ENCODE measurements around the gene CACNA1F.
A peak's percentile ranks its signal among the peaks of the same experiment; 100 is the strongest.

The CACNA1F gene

DNA sequence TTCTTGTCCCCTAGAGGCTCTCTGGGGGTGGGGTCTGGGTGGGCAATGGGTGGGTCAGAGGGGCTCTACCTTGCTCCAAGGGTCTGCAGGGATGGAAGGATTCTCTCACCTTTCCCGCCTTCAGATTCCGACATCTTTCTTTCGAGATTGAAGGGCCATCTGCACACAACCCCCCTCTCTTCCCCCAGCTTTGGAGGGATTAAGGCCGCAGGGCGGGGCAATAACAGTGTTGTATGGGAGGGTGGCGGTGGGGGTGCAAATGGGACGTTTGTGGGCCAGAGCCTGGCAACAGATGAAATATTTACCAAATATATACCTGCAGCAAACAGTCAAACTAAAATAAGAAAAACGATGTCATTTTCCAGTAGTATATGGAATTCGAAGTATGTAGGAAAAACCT, at the start of gene CACNA1F:
TSS of gene CACNA1F (minus strand) at position 165 of the 400 bp plus-strand sequence. CDS start at position 134, 31 bp downstream.
- no peak for DNase-seq

DNA sequence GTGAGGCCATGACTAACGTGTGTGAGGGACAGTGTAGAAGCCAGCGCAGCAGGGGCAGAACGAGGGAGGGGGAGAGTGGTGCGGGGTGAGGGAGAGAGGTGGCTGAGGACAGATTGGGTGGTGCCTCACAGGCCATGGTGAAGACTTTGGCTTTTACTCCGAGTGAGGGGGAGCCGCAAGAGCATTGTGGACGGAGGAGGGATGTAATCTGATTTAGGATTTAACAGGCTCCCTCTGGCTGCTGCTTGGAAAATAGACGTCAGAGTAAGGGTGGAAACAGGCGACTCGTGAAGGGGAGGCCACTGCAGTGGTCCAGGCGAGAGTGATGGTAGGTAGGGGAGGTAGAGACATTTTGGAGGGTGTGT, 49.5 kb upstream of the CACNA1F start:
- DNase-seq, result peak; percentile 1

DNA sequence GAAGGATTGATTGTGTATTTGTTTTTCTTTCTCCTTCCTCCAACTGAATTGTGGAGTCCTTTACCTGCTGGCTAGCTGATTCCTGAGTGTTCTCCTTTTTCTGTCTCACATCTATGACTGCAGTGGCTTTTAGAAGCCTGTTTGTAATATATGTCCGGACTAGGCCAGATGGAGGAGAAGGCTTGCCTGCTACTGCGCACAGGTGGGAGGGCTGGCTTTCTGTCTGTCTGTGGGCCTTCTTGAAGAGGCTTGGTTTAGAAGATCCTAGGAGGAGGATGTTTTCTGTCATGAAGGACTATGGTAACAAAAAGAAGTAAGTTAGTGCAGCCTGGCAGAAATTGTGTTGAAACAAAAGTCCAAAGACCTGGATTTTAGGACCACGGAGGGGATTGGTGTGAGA, 44.9 kb upstream of the CACNA1F start:
- DNase-seq, result no peak

DNA sequence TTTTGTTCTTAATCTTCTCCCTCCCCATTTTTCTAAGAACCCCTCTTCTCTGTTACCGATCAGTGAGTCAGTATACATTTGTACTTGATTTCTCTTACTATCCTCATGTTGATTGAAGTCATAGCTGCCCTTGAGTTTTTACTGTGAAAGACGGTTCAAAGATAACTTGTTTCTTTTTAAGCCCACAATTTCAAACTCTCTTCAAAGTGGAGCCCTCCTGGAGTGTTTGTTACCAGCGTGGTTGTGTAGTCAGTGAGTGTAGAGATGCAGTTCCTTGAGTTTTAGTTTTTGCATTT, 44.3 kb upstream of the CACNA1F start:
- no peak for DNase-seq

DNA sequence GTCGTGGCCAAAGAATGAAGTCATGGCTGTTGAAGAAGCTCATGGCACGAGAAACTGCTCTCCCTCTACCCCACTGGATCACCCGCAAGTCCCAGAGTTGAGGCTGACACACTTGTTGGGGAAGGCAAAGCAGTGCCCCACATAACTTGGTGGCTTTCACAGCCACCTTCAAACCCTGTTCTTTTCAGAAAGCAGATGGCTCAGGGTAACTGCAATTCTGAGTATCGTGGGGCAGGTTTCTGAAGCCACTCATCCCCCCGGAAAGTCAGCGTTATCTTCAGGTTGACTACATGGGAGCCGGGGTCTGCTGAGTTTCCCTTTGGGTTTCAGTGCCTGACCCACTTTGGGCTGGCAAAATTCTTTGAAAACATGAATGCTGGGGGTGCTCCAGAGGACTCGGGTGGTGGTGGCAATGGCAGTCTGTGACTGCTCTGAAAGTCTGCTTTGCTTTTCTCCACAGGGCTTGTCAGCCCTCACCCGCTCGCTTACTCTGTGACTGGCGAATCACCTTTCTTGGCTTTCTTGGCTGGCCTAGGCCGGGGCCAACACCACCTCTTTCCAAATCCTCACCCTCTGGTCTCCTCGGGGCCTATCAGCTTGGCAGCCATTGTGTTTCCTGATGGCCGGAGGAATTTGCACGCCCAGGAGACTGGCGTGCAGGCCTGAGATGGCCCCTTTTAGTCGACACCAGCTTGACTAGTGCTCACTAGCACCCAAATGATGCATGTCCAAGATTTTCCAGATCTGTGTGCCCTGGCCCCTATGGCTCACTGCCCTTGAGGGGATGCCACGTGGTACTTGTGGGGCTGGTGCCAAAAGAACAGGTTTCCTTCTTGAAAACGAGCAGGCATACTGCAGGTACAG, 43.8 kb upstream of the CACNA1F start:
- DNase-seq, result no peak

DNA sequence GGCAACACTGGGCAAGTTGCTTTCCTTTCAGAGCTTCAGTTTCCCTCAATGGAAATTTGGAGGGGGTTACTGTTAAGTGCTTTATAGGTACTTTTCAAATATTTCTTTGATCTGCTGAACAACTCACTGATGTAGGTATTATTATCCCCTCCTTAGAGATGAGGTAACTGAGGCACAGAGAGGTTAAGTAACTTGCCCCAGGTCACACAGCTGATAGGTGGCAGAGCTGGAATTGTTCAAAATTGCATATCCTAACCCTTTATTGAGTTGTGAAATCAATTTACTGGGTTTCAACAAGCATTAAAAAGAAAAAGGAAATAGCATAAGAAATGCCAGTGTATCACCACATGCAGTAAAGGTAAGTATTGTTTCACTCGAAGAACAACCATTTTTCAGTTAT, 43.1 kb upstream of the CACNA1F start:
- no peak for DNase-seq

DNA sequence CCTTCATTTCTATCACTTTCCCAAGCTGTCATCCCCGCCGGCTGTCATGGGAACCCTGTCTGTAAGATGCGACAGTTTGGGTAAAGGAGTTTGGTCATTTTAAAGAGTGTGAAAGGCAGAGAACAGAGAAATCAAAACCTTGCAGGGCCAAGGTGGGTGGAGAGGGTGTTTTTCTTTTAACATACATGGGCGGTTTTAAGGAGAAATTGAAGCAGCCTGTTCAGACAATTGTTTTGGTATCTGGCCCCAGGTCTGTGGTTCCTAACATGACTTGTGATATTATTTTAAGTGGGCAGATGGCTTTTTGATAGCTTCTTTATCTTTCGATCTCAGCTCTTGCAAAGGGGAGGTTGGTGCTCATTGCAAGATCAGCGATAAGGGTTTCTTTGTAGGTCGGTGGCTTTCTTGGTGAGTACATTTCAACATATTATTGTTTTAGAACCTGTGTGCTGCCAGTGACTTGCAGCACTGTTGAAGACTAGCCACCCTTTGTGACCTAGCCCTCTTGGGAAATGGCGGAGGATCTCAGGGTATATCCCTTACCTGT, 40.1 kb upstream of the CACNA1F start:
- DNase-seq, result no peak

DNA sequence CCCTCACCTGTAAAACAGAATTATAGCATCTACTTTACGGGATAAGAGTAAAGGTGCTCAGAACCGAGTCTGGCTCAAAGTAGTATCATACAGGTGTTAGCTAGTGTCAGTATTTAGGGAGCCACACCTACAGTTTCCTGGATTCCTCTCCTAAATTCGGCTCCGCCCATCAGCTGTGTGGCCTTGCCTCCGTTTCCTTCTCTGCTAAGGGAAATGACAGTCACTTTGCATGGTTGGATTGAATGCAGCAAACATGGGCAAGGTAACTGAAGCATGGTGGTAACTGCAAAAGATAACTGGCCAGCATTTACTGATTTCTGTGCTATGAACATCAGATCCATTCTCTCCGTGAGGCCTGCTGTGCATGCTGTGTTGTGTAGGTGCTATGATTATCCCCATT, 39.3 kb upstream of the CACNA1F start:
- no peak for DNase-seq

DNA sequence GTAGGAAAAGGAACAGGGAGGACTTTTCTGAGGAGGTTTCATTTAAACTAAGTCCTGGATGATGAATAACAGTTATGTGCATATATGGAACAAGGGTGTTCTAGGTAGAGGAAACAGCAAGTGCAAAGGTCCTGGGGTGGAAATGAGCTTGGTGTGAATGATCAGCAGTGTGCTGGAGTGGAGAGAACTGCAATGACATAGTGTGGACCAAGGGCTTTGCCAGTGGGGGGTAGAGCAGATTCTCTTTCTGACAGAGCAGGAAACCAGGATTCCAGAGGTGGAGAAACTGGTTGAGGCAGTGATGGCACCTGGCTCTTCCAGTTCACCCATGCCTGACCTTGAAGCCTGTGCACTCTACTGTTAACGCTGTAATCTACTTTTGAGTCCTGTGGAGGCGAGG, 38.2 kb upstream of the CACNA1F start:
- DNase-seq, result no peak

DNA sequence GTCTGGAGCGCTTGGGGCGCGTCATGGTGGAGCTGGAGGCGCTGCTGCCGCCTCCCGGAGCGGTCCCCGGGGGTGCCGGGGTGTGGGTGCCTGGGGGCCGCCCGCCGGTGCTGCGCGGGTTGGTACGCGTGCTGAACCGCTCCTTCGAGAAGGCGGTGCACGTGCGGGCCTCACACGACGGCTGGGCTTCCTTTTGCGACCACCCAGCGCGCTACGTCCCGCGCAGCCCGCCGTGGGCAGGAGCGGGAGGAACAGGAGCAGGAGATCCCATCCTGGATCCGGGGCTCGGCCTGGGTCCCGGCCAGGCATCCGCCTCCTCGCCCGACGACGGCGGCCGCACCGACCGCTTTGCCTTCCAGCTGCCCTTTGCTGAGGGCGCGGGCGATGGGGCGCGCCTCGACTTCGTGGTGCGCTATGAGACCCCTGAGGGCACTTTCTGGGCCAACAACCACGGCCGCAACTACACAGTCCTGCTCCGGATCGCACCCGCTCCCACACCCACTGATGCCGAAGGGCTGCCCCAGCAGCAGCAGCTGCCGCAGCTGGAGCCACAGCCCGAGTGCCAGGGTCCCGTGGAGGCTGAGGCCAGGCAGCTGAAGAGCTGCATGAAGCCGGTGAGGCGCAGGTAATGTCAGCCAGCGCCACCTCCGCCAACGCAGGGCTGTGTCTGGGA, 37.2 kb upstream of the CACNA1F start:
- no peak for DNase-seq

DNA sequence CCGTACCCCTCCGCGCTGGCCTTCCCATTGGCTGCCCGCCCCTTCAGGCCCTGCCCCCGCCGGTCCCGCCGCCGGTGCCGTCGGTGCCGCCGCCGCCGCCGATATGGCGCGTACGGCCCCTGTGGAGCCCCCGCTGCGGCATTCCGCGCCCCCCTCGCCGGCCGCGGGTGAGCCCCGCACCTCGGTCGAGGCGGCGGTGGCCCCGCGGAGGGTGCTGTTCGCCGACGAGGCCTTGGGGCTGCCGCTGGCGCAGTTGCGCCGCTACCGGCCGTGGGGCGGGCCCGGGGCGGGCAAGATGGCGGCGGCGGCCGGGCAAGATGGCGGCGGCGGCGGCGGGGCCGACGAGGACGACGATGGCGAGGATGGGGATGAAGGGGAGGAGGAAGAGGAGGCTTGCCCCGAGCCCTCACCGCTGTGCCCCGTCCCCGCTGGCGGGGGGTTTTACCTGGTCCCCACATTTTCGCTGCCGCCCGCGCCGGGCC, 36.7 kb upstream of the CACNA1F start, which contains the start of gene PPP1R3F:
TSS of gene PPP1R3F (plus strand) at position 27 of the 482 bp plus-strand sequence. CDS start at position 104, 77 bp downstream.
- DNase-seq, result no peak

DNA sequence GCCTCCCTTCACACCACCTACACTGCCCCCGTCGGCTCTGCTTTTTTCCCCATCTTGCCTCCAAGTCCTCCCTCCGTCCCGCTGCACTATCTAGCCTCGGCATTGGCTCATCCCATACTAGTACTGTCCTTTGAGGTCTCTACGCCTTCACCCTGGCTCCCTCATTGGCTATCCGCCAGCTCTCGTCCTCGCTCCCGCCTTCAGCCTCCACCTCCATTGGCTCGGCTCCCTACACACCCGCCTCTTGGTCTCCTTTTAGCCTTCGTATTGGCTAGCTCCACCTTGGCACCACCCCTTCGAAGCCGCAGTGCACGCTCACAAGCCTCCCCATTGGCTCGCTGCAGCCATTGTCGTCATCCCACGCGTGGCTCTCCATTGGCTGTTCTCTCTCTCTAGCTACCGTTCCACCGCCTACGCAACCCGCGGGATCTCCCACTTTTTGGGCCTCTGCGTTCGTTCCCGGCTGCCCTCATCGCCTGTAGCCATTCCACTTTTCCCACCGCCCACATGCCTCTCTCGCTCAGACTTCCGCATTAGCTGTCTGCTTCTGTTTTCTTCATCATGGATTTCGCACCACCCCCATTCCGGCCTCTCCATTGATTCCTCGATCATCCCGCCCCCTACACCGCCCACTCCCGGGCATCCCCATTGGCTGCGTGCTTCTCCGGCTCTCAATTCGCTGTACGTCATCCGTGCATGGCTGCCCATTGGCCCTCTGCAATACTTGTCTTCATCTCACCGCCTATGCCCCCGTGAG, 36.0 kb upstream of the CACNA1F start:
- peak; percentile 94 for DNase-seq

DNA sequence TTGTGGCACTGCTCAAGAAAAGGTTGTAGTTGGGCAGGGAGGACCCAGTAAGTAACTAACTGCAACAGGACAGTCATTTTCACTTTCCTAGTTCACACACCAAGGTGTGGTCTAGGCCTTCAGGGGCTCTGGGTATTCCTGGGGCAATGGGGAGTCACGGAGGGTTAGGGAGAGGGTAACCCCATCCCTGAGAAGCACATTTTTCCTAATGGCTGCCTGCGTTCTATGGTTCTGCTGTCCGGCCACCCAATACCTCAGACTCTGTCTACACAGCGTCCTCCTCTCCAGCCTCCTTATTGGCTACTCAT, 35.5 kb upstream of the CACNA1F start:
- no peak for DNase-seq

DNA sequence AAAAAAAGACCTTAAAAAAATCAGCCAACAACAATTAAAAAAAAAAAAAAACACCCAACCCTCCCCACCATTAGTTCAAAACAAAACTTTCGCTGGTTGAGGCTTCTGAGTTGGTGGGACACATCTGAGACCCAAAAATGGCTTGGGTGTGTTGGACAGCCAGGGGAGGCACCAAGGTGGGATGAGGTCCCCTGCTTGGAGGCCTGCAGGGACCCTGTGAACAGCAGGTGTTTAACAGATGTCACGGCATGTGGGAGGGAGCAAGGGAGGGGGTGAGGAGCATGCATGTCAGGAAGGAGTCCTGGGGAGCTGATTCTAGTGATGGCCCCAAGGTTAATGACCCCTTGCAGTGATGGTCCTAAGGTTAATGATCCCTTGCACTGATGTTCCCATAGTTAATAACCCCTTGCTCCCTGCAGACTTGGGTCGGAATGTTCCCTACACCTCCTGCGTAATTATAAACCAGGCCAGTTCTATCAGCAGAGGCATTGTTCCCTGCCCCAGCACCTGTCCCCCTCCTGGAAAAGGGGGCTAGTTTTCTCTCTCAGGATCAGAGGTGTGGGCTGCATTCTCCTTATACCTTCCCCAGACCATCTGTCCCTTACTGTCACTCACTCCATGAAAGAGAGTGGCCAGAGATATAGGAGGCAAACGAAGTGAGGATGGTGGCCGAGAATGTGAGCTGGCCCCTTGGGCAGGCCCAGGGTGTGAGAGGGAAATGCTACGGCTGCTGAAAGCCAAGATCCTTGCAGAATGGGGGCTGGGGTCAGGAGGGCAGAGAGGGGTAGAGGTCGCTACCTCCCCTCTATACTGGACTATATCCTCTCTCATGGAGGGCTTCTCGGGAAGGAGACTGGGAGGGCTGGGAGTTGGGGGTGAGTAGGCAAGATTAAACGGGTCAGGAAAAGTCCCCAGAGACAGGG, 33.6 kb upstream of the CACNA1F start:
- DNase-seq, result no peak

DNA sequence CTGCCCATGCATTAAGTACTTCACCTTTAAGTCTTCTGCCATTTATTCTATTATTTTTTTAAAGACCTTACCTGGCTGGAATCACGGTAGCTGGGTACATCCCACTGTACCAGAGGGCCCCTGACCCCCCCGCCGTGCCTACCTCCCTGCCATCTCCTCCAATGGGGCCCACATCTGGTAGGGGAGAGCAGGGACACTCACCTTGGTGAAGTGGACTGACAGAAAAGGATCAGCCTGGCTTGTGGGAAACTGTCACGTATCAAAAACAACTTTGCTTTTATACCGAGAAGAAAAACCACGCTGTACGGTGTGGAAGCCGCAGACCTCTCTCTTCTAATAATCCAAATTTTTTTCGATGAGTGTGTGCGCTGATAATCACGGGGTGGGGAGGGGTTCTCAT, 31.3 kb upstream of the CACNA1F start, which contains the start of gene FOXP3:
TSS of gene FOXP3 (minus strand) at position 251 of the 400 bp plus-strand sequence. CDS start 6,205 bp downstream, outside the sequence.
- DNase-seq, result no peak

DNA sequence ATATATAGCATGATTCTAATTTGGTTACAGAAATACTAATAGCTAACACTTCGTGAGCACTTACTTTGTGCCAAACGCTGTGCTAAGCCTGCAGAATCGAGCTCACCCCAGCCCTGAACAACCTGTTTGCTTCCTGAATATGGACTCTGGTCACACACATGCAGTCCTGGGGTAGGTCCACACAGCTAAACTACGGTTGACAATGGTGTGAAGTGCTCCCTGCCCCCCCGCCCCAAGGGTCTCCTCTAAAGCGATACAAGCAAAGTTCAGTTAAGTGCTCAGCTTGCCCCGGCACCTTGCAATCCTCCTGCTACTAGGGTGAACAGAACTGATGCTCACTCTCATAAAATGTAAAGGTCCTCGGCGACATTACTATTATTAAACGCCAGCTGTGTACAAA, 30.5 kb upstream of the CACNA1F start:
- DNase-seq, result no peak

DNA sequence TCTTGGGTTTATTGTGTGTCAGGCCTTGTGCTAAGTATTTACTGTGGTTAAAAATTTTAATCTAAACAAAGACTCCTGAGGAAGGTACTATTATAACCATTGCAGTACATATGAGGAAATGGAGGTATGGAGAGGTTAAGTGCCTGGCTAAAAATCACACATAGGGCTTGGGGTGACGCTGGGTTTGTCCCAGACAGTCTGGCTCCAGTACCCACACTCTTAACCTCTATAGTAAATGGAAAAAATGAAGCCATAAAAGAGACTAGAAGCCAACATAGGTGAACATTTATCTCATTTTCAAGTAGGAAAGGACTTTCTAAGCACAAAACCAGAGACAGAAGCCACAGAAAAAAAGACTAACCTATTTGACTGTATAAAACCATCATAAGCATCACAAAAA, 29.5 kb upstream of the CACNA1F start:
- DNase-seq, result no peak

DNA sequence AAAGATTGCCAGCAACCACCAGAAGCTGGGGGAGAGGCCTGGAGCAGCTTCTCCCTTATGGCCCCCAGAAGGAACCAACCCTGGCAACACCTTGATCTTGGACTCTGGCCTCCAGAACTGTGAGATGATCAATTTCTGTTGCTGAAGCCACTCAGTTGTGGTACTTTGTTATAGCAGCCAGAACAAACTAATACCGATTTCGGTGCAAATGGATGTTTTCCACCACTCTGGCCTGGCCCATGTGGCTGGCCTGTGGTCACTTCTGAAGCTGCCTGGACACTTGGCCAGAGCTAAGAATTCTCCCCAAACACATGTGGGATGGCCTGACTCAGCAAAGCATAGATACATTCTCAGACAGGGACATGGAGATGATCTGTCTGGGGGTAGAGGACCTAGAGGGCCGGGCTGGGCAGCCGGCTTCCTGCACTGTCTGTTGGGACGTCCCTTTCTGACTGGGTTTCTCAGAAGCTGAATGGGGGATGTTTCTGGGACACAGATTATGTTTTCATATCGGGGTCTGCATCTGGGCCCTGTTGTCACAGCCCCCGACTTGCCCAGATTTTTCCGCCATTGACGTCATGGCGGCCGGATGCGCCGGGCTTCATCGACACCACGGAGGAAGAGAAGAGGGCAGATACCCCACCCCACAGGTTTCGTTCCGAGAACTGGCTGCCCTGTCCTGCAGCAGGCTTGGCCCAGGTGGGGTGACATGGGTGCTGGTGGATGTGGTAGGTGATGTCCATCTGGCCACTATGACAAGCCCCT, 27.3 kb upstream of the CACNA1F start:
- DNase-seq, result no peak

DNA sequence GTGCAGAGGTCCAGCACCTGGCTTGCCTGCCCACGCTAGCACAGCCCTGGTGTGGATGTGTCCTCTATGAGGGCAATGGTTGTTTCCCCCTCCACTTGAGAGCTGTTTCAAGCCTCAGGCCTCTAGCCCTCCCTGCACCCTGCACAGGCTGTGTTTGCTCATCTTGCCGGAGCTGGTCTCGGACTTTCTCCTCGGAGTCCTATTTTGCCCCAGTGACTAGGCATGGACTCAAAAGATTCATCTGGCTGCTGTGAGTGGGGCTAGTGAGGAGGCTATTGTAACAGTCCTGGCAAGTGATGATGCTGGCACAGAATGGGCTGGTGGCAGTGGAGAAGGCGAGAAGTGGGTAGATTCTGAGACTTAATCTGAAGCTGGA, 25.6 kb upstream of the CACNA1F start:
- DNase-seq, result no peak

DNA sequence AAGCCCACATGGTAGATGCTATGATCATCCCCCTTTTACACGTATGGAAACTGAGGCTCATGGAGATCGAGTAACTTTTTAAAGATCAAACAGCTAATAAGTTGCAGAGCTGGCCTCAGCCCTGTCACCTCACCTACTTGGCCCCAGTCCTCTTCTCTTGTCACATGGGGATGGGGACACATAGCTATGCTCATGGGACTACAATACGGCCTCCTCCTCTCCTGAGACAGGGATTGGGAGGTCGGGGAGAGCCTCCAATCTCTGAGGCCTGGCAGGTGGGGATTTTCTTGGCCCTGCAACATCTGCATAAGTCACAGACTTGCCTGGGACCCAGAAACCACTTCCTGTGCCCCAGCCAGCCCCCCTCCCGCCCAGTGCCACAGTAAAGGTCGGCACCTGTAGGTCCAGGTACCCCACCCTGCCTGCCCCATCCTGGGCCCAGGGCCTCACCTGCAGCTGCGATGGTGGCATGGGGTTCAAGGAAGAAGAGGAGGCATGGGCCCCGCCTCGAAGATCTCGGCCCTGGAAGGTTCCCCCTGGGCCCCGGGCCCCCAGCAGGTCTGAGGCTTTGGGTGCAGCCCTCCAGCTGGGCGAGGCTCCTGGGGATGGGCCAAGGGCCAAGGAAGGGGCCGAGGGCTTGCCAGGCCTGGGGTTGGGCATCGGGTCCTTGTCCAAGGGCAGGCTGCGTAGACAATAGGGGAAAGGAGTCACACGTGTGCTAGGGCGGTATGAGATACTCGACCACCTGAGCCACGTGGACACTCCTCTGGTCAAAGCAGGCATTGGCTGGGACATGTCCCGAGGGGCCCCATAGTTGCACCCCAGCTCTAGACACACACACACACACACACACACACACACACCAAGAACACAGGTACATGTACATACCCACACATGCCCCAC, 25.0 kb upstream of the CACNA1F start:
- no peak for DNase-seq
